BE2C (cell line): ENCODE measurements around the gene HCAR1.
"Not testable (repeated sequence)": the region's sequence is repeated elsewhere in the genome, so short reads cannot be mapped to it uniquely, and the experiment has no call there.

ENCODE experiments used
- DNase-seq: peaks from one replicate; pipeline ENCODE4 v3.0.0-alpha.2; 2020
- H3K27me3 ChIP-seq: fragments of 250-450 bp; sonication (Bioruptor Pico); 2 replicates; pipeline ENCODE4 v1.5.1; 2020; ENCODE audit warnings: mild to moderate bottlenecking
- H3K36me3 ChIP-seq: fragments of 250-450 bp; sonication (Bioruptor Pico); 2 replicates; pipeline ENCODE4 v1.5.1; 2020; ENCODE audit warnings: mild to moderate bottlenecking
- H3K4me1 ChIP-seq: fragments of 250-450 bp; sonication (Bioruptor Pico); 2 replicates; pipeline ENCODE4 v1.5.1; 2020
- H3K4me3 ChIP-seq: 2 replicates; pipeline ENCODE4 v1.5.1; 2011; ENCODE audit warnings: low read depth, low read length
- H3K9me3 ChIP-seq: fragments of 250-450 bp; sonication (Bioruptor Pico); 2 replicates; pipeline ENCODE4 v1.5.1; 2020
- CTCF ChIP-seq: IDR thresholded peaks from 2 replicates; pipeline ENCODE4 v1.5.1; 2012; ENCODE audit warnings: mild to moderate bottlenecking, low read depth, low read length

HCAR1 gene

GRCh38 chr12:122691566-122691965 is 39.1 kb downstream of the HCAR1 start:
- H3K4me1 ChIP-seq: no peaks in the 10 kb centered on the region

GRCh38 chr12:122688291-122688690 is 42.4 kb downstream of the HCAR1 start:
- H3K9me3 ChIP-seq: no peaks in the 10 kb centered on the region
- no peaks in the 10 kb centered on the region for H3K36me3 ChIP-seq
- H3K4me3 ChIP-seq: no peak overlapping the region
- no peak for TF ChIP-seq CTCF
- DNase-seq: no peak
- no peaks in the 10 kb centered on the region for H3K27me3 ChIP-seq
- no peaks in the 10 kb centered on the region for H3K4me1 ChIP-seq

More at GRCh38 chr12:122691566-122691965, 39.1 kb downstream of the HCAR1 start:
- Histone ChIP-seq H3K27me3 (no peaks in the 10 kb centered on the region), H3K4me3 (peak overlapping the region; percentile 54), H3K36me3 (no peaks in the 10 kb centered on the region), H3K9me3 (no peaks in the 10 kb centered on the region)
- no peak for TF ChIP-seq CTCF
- no peak for DNase-seq

- no peaks in the 10 kb centered on the region for H3K4me1 ChIP-seq
- H3K36me3 ChIP-seq: no peaks in the 10 kb centered on the region
- DNase-seq: peak; percentile 19
- H3K4me3 ChIP-seq: no peak overlapping the region
- no peaks in the 10 kb centered on the region for H3K9me3 ChIP-seq
- H3K27me3 ChIP-seq: no peaks in the 10 kb centered on the region
- no peak for TF ChIP-seq CTCF
Observed at GRCh38 chr12:122687086-122687485, 43.6 kb downstream of the HCAR1 start.

- no peaks in the 10 kb centered on the region for H3K36me3 ChIP-seq
- no peak for DNase-seq
- no peak overlapping the region for H3K4me3 ChIP-seq
- H3K9me3 ChIP-seq: no peaks in the 10 kb centered on the region
- H3K4me1 ChIP-seq: no peaks in the 10 kb centered on the region
- no peak for TF ChIP-seq CTCF
- no peaks in the 10 kb centered on the region for H3K27me3 ChIP-seq
Observed at GRCh38 chr12:122686538-122686937, 44.1 kb downstream of the HCAR1 start.

GRCh38 chr12:122684297-122684813 is 46.3 kb downstream of the HCAR1 start:
- no peak for DNase-seq
- TF ChIP-seq CTCF: no peak

GRCh38 chr12:122681814-122682213 is 48.8 kb downstream of the HCAR1 start:
- no peaks in the 10 kb centered on the region for H3K27me3 ChIP-seq
- H3K9me3 ChIP-seq: no peaks in the 10 kb centered on the region
- H3K36me3 ChIP-seq: no peaks in the 10 kb centered on the region
- no peak for DNase-seq
- no peak overlapping the region for H3K4me3 ChIP-seq
- TF ChIP-seq CTCF: no peak
- no peaks in the 10 kb centered on the region for H3K4me1 ChIP-seq

More at GRCh38 chr12:122684297-122684813, 46.3 kb downstream of the HCAR1 start:
- no peaks in the 10 kb centered on the region for H3K4me1 ChIP-seq
- H3K9me3 ChIP-seq: no peaks in the 10 kb centered on the region
- H3K4me3 ChIP-seq: no peak overlapping the region
- H3K36me3 ChIP-seq: no peaks in the 10 kb centered on the region
- H3K27me3 ChIP-seq: no peaks in the 10 kb centered on the region

GRCh38 chr12:122680989-122681388 is 49.7 kb downstream of the HCAR1 start:
- not testable (repeated sequence) for H3K27me3 ChIP-seq, H3K36me3 ChIP-seq, DNase-seq, H3K9me3 ChIP-seq, H3K4me3 ChIP-seq, H3K4me1 ChIP-seq

- DNase-seq, H3K4me3 ChIP-seq, H3K36me3 ChIP-seq, H3K4me1 ChIP-seq, H3K9me3 ChIP-seq, H3K27me3 ChIP-seq: not testable (repeated sequence)
Observed at GRCh38 chr12:122676781-122677180, 53.9 kb downstream of the HCAR1 start.
